ENCODE results near the gene PTP4A1.

PTP4A1 gene

DNA sequence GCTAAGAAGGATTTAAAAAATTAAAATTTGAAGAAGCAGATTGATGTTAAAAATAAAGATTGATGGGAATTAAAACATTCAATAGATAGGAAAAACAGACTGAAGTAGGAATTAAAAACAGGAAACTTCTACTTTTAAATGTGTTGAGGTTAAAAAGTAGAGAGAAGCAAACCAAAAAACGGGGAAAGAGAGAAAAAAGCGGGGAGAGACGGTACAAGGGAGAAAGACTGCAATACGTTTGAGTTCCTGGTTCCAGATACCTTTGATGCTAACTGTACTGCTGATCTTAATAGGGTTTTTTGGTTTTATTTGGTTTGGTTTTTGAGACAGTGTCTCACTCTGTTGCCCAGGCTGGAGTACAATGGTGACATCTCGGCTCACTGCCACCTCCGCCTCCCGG, 27.0 kb downstream of the PTP4A1 start:
- Histone ChIP-seq H3K9me3 (ENCODE audit: low read depth, low read length) (no peaks in the 10 kb centered on the region), H3K4me3 (no peak overlapping the region; the same call in 1 of the 2 replicates), H3K36me3 (ENCODE audit: insufficient read depth, low read length) (no peaks in the 10 kb centered on the region), H3K9ac (ENCODE audit: insufficient read length) (no peak overlapping the region), H3K27ac (no peak overlapping the region)
- DNase-seq (ENCODE audit: low read depth, low spot score), result no peak
- no peak for TF ChIP-seq FOXP2 (optimal IDR thresholded peaks at IDR 0.05; ENCODE audit: control extremely low read depth, extremely low read length, insufficient read depth)
- TF ChIP-seq EZH2 (IDR thresholded peaks at IDR 0.05), result no peak
- TF ChIP-seq POLR2AphosphoS5 (IDR thresholded peaks at IDR 0.05; ENCODE audit: borderline replicate concordance, low read depth, low read length), result no peak

DNA sequence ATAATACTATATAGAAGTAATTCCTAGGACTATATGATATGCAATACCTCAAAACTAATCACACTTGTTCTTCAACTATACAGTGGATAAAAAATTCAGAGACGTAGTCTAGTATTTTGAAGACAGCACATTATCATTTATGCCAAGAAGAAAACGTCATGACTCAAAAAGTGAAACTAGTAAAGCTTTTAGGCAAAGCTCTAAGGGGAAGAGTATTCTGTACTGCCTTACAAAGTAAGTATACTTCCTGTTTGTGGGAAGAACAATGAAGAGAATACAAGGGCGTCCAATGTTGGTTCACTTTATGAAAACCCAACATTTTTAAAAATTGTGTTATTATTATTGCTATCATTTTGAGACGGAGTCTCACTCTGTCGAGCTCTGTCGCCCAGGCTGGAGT, 27.9 kb downstream of the PTP4A1 start:
- no peak for TF ChIP-seq EZH2 (IDR thresholded peaks at IDR 0.05)
- no peak for TF ChIP-seq POLR2AphosphoS5 (IDR thresholded peaks at IDR 0.05; ENCODE audit: borderline replicate concordance, low read depth, low read length)
- no peak for TF ChIP-seq FOXP2 (optimal IDR thresholded peaks at IDR 0.05; ENCODE audit: control extremely low read depth, extremely low read length, insufficient read depth)
- Histone ChIP-seq H3K4me3 (no peak overlapping the region), H3K9ac (ENCODE audit: insufficient read length) (no peak overlapping the region), H3K9me3 (ENCODE audit: low read depth, low read length) (no peaks in the 10 kb centered on the region), H3K36me3 (ENCODE audit: insufficient read depth, low read length) (no peaks in the 10 kb centered on the region), H3K27ac (no peak overlapping the region)
- no peak for DNase-seq (ENCODE audit: low read depth, low spot score)

DNA sequence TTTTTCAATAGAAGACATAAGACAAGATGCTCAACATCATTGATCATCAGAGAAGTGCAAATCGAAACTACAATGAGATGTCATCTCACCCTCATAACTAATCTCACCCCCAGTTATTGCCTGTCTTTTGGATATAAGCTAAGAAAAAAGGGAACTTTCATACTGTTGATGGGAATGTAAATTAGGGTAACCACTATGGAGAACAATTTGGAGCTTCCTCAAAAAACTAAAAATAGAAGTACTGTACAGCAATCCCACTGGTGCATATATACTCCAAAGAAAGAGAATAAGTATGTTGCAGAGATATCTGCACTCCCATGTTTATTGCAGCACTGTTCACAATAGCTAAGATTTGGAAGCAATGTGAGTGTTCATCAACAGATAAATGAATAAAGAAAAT, 37.0 kb downstream of the PTP4A1 start:
- H3K36me3 ChIP-seq (ENCODE audit: insufficient read depth, low read length), result no peaks in the 10 kb centered on the region
- TF ChIP-seq FOXP2 (optimal IDR thresholded peaks at IDR 0.05; ENCODE audit: control extremely low read depth, extremely low read length, insufficient read depth) (no peak), POLR2AphosphoS5 (IDR thresholded peaks at IDR 0.05; ENCODE audit: borderline replicate concordance, low read depth, low read length) (no peak), EZH2 (IDR thresholded peaks at IDR 0.05) (no peak)
- no peak for DNase-seq (ENCODE audit: low read depth, low spot score)

DNA sequence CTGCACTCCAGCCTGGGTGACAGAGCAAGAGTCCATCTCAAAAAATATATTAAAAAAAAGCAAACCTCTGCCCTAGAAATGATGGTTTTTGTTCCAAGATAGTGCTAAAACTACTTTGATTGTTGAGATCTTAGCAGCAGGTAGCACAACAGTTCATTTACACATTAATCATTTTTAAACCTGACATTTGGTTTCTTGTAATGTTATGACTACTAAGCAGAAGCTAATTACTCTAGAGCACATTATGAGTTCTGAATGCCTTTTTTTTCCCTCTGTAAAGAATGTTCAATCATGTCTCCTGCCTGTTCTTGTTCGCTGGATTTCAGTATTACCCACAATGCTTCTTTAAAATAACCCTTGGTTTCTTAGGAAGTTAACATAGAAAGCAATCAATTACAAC, 38.7 kb downstream of the PTP4A1 start:
- Histone ChIP-seq H3K9ac (ENCODE audit: insufficient read length) (no peak overlapping the region), H3K36me3 (ENCODE audit: insufficient read depth, low read length) (no peaks in the 10 kb centered on the region), H3K27ac (no peak overlapping the region), H3K9me3 (ENCODE audit: low read depth, low read length) (no peaks in the 10 kb centered on the region), H3K4me3 (no peak overlapping the region)
- TF ChIP-seq EZH2 (IDR thresholded peaks at IDR 0.05), result no peak
- no peak for TF ChIP-seq FOXP2 (optimal IDR thresholded peaks at IDR 0.05; ENCODE audit: control extremely low read depth, extremely low read length, insufficient read depth)
- TF ChIP-seq POLR2AphosphoS5 (IDR thresholded peaks at IDR 0.05; ENCODE audit: borderline replicate concordance, low read depth, low read length), result no peak
- no peak for DNase-seq (ENCODE audit: low read depth, low spot score)

More for the DNA sequence above, 37.0 kb downstream of the PTP4A1 start:
- Histone ChIP-seq H3K4me3 (no peak overlapping the region), H3K27ac (no peak overlapping the region), H3K9ac (ENCODE audit: insufficient read length) (no peak overlapping the region), H3K9me3 (ENCODE audit: low read depth, low read length) (no peaks in the 10 kb centered on the region)

DNA sequence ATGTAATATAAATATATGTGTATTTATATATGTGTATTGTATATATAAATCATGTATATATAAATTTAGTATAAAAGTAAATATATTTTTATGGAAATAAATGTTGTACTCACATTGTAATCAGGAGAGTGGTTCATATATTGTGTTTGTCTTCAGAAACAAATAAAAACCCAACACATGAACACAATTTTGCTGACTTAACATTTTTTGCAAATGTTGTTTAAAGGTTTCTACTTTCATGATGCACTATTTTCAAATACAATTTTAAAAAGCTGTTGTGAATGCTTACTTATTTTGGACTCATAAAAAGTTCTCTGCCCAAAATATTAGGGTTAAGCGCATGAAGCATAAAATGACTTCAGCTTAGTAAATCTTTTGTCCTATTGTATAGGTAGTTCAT, 39.3 kb downstream of the PTP4A1 start:
- no peak overlapping the region for H3K4me3 ChIP-seq
- TF ChIP-seq POLR2AphosphoS5 (IDR thresholded peaks at IDR 0.05; ENCODE audit: borderline replicate concordance, low read depth, low read length) (no peak), FOXP2 (optimal IDR thresholded peaks at IDR 0.05; ENCODE audit: control extremely low read depth, extremely low read length, insufficient read depth) (no peak), EZH2 (IDR thresholded peaks at IDR 0.05) (no peak)
- H3K27ac ChIP-seq, result no peak overlapping the region
- H3K9me3 ChIP-seq (ENCODE audit: low read depth, low read length), result no peaks in the 10 kb centered on the region
- H3K36me3 ChIP-seq (ENCODE audit: insufficient read depth, low read length), result no peaks in the 10 kb centered on the region
- no peak for DNase-seq (ENCODE audit: low read depth, low spot score)
- no peak overlapping the region for H3K9ac ChIP-seq (ENCODE audit: insufficient read length)

DNA sequence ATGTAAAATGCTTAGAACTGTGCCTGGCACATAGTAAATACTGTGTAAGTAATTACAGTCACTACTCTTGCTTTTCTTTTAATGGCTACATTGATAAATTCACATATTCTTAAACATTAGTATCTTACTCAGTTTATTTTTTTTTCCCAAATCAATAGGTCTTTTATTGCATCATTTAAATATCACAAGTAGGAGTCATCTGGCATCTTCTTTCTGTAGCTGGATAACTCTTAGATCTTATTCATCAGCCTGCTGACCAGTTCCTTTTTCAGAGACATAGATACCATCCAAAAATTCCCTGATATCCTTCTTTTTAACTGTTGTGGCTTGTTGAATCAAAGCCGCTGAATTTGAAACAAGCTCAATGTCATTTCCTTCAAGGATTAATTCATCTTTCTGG, 43.3 kb downstream of the PTP4A1 start:
- no peak for DNase-seq (ENCODE audit: low read depth, low spot score)
- Histone ChIP-seq H3K4me3 (no peak overlapping the region), H3K36me3 (ENCODE audit: insufficient read depth, low read length) (no peaks in the 10 kb centered on the region), H3K27ac (no peak overlapping the region), H3K9ac (ENCODE audit: insufficient read length) (no peak overlapping the region), H3K9me3 (ENCODE audit: low read depth, low read length) (no peaks in the 10 kb centered on the region)
- no peak for TF ChIP-seq POLR2AphosphoS5 (IDR thresholded peaks at IDR 0.05; ENCODE audit: borderline replicate concordance, low read depth, low read length)
- no peak for TF ChIP-seq EZH2 (IDR thresholded peaks at IDR 0.05)
- no peak for TF ChIP-seq FOXP2 (optimal IDR thresholded peaks at IDR 0.05; ENCODE audit: control extremely low read depth, extremely low read length, insufficient read depth)
